Glomerular visceral epithelial cell (primary cell): Measurements from ENCODE around the gene FGD5.

Source experiments
- DNase-seq: peaks from one replicate; pipeline ENCODE4 v3.0.0-alpha.2; 2016; ENCODE audit errors: extremely low spot score

The FGD5 gene

DNA sequence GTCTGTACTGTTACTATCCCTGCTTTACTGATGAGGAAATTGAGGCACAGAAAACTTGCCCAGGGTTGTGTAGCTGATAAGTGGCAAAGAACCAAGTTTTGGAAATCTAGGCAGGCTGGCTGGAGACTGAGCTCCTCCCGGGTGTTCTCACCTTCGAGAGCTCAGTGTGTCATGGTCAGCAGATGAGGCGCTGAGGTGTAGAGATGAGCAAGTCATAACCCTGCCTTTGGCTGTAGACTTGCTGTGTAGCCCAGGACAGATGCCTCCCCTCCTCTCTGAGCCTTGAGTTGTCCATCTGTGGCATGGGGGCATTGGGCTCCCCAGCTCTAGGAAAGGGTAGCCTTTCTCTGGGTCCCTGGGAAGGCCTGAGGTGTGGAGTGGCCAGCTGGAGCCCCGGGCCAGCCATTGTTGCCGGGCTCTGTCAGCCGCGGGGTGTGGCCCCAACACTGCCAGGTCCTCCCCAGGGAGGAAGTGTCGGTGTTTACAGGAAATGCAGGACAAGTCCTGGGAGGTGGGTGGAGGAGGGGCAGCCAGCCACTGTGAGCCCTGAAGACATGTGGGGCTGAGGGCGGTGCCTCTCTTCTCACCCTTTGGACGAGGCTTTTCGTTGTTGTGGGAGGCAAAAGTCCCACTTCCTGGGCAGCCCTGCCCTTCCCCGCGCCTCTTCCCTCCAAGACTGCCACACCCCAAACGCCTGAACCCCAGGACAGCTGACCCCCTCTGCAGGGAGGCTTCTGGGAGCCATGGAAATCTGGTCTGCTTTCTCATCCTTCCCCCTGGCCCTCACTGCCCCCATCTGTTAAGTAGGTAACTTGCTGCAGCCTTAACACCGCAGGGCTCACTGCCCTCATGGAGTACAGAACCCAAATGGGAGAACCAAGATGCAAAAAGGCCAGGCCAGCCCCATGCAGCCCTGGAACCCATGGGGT, 29.1 kb downstream of the FGD5 start:
- peak; percentile 4 for DNase-seq

DNA sequence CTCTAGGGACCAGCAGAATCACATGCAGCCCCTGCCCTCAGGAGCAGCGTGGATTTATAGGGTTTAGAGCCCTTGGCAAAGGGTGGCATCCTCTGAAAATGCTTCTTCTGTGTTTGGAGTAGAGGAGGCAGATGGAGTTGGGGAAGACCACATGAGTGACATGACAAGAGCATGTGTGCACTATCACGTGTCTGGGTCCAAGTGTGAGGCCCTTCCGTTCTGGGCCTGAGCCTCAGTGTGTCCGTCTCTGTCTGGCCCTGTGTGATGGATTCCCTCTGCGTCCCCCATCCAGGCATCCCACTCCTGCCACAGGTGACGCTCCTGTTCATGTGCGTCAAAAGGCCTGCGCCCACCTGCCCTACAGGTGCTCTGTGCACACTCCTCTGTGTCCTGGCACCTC, 30.1 kb downstream of the FGD5 start:
- DNase-seq, result no peak

DNA sequence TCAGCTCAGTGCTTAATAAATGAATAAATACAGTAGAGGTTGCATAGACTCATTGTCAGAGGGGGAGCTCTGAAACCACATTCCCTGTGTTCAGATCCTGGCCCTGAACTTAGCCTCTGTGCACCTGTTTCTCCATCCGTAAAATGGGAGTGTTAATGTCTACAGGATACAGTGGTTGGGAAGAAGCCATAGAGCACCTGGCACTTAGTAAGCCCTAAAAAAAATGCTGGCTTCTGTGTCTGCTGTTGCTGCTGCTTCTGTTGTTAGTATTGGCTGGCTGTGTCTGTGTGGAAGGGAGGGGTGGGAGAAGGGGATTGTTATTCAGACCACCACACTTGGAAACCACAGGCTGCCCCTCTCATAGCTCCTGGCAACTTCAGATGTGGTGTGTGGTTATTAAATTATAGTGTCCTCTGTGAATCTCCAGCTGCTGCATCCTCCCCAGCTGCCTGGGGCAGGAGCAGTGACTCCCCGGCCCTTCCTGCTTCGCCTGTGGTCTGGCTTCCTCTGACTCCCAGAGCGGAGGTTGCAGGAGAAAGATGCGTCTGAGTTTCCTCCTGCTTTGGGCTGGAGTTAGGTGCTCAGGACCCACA, 31.0 kb downstream of the FGD5 start:
- no peak for DNase-seq

DNA sequence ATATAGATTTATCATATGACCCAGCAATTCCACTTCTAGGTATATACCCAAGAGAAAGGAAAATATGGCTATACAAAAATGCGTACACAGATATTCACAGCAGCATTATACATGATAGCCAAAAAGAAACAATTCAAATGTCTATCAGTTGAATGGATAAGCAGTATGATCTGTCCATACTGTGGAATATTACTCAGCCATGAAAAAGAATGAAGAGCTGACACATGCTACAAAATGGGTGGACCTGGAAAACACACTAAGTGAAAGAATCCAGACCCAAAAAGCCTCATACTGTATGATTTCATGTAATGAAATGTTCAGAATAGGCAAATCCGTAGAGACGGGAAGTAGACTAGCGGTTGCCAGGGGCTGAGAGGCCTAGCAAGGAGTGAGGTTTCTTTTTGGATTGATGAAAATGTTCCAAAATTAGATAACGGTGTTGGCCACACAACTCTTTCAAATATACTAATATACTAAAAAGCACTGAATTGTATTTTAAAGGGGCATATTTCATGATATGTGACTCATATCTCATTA, 33.4 kb downstream of the FGD5 start:
- DNase-seq, result no peak

DNA sequence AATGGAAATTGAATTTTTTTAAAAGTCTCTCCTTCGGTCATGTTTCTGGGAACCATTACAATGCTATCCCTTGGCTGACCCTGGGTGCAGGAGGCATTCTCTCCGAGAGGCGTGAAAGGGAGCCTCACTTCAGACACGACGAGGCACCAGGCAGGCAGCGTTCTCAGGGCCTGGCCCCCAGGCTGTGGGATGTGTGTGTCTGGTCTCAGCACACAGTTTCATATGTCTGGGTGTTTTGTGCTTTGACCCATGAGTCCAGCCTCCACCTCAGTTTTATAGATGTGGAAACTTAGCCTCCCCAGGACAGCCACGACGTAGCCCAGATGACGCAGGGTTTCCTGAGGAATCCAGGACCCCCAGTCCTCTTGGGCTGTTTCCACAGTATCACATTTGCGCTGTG, 34.0 kb downstream of the FGD5 start:
- no peak for DNase-seq

DNA sequence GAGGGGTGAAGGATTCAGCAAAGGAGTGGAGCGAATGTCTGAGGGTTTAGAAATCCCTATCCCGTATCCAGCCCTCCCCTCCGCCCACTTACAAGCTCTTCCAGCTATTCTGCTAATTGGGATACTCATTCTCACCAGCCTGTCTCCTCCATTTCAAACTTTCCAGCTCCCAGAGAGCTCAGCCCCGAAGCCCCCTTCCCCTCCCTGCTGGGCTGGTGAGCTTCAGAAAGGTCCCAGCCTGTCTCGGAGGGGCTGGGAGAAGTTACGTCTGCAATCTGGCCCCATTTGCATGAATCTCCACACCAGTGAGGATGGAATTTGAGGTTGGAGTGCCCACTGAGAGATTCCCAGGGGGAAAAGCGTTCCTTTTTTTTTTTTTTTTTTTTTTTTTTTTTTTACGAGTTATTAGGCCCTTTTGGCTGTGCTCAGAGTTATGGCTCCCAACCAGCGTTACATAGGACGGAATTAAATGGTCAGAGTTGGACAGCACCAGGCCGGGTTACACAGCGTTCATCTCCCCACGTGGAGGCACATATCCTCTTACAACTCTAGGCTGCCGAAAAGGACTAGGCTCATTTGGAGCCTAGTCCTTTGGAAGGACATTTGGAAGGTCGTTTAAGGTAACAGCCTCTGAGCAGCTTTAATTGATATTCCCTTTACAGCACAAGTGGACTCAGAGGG, 34.6 kb downstream of the FGD5 start:
- DNase-seq, result no peak

DNA sequence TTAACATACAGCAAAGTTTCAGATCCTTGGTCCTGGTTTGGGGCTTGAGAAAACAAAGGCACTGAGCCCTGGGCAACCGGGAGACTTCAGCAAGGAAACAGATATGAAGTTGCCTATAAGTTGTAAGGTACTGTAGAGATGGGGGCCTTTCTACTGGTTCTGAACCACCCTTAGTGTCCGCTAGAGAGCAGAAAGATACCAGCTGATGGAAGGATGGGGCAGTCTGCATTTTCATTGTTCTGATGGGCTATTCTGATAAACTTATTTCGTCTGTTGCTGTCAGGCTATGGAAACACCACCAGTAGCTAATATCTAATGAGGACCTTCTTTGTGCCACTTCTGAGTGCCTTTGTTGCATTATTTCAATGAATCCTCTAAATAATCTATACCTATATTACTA, 38.7 kb downstream of the FGD5 start:
- DNase-seq, result no peak

DNA sequence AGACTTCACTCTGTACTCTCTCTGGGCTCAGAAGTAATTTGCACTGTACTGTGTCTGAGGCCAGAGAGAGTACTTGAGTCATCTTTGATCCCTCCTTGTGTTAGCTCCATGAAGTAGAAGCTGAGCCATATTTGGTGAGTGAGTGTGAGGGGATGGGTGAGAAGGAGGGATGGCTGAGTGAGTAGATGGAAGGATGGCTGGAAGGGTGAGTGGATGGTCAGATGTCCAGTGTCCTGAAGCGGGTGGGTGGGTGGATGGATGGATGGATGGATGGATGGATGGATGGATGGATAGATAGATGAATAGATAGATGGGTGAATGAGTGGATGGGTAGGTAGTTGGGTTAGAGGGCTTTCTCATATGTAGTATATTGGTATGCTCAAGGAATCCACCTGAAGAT, 39.3 kb downstream of the FGD5 start:
- no peak for DNase-seq

DNA sequence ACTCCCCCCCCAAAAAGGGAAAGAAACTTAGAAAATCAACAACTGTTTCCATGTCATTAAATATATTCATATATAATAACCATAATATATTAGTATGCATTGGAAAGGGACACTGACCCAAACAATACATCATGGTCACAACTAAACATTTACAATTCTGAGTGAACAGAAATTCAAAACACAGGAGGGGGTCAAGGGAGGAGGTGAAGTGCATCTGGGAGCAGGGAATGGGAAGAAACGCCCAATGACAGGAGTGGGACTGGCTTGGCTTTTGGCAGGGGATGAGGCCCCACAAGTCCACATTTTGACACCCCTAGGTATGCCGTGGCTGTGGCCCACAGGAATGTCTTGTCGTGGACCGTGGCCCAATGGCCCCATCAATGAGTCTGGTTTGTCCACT, 41.1 kb downstream of the FGD5 start:
- DNase-seq, result no peak

DNA sequence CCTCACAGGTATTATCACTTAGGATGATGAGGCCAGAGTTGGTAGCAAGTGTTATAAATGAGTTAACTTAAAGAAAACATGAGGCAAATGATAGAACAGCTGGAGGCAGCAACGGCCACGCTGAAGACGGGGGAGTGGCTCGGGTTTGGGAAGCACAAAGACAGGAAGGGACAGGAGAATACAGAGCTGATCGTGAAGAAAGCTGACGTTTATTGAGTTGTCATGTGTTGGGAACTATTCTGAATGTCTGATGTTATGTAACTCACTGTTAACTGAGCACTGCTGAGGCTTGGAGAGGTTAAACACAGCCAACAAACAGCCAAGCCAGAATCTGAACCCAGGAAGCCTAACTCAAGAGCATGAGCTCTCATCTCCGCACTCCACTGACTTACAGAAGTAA, 42.3 kb downstream of the FGD5 start:
- no peak for DNase-seq

DNA sequence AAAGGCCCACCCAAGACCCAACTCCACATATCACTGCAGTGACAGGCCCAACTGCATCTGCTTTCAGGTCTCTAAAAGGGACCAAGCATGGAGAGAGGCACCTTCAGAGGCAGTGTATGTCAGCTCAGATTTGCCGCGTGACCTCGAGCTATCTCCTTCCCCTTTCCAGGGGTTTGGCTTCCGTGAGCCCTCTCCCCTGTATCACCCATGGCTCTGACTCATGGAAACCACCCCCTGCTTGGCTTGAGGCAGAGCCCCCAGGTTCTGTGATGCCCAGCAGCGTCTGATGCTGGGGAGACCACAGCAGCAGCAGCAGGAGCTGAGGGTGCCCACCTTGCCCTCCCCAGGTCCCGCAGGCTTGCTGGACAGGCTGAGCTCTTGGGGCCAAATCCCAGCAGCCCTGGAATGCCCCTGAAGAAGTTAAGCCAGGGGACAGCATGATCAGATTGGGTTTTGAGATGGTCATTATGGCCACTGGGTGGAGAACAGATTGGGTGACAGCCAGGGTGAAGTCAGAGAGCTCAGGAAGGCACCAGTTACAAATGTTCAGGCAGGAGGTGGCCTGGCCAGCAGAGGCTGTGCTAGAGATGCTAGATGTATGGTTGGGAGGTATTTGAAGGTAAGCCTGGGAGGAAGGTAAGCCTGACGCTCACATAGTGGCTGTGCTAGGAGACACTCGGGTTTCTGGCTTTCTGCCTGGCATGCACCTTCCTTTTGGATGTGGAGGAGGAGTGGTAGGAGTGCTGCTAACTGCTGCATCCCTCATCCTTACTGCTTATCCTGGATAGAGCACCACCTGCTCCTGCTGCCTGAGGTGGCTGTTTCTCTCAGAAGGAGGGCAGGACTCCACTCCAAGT, 42.9 kb downstream of the FGD5 start:
- no peak for DNase-seq

DNA sequence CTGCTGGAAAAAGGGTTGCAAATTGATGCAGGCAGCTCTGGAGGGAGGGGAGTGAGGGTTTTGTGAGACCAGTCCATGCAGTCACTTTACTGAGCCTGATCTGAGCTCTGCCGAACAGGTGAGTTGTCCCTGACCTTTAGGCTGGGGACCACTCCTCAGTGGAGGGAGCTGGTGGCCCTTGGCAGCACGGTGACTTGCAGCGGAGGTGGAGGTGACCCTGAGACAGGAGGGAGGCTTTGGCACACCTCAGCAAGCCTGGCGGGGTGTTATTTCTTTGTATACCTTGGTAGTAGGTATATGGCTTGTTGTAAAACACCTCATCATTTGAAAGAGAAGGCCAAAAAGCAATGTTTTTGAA, 43.5 kb downstream of the FGD5 start:
- no peak for DNase-seq

DNA sequence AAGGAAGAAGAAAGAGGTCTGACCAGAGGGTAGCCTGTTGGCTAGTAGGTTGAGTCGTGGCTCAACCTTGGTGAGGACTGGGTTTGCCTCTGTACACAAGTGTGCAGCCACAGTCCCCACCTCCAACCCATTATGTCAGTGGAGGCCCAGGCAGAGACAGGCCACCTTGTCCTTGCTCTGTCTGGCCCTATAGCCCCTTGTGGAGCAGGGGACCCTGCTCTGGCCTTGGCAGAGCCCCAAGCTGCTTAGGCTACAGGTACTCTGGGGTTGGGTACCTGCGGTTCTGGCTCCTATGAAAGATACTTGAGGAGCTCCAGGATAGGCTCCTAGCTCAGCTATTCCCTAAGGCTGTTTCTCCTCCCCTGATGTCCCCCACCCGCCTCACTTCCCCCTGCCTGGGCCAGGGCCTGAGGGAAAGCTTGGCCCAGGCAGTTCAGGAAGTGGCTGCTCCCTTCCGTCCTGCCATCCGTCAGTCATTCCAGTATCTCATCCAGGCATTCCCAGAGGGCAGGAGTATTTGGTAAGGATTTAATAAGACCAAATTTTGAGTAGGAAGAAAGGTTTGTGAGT, 44.0 kb downstream of the FGD5 start:
- no peak for DNase-seq

DNA sequence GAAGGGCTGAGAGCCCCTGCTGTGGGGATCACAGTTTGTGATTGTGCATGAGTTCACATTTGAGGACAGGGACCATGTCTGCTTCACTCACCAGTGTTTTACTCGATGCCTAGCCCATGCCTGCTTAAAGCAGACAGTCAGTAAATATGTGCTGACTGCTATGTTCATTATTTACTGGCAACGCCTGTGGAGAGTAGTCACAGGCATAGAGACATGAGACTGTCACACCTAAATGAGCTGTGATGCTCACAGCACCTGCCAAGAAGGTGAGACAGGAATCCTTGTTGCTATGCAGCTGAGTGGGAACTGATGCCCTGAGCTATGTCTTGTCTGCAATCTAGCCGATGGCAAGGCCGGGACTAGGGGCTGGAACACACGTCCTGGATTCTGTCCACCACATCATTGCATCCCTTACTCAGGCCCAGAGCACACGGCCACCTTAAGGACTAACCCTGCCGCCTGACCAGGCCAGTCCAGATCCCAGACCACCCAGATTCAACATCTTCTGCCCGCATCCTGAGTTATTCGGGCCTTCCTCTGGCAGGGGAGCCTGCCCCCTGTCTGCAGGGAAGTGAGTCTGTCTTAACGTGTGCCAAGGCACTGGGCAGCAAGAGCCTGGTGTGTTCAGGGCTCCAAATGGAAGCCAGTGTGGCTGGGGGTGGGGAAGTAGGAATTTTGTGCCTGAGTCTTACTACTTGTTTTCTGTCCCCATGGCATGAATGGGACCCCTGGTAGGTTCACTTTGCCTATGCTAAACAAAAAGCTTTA, 44.8 kb downstream of the FGD5 start:
- DNase-seq, result no peak

DNA sequence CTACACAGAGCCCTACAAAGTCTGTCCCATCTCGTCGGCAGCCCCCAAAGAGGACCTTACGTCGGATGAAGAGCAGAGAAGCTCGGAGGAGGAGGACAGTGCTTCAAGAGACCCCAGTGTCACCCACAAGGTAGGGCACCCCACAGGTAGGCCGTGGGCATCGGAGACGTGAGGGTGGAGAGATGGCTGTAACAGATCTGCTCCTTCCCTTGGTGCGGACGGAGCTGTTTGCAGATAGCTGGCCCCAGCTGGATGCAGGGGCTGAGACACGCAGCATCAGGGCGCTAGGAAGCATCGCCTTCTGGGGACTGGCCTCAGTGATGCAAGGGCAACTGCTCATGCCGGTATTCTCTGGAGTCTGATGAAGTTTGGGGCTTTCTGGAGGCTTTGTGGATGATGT, 45.4 kb downstream of the FGD5 start:
- DNase-seq, result no peak

DNA sequence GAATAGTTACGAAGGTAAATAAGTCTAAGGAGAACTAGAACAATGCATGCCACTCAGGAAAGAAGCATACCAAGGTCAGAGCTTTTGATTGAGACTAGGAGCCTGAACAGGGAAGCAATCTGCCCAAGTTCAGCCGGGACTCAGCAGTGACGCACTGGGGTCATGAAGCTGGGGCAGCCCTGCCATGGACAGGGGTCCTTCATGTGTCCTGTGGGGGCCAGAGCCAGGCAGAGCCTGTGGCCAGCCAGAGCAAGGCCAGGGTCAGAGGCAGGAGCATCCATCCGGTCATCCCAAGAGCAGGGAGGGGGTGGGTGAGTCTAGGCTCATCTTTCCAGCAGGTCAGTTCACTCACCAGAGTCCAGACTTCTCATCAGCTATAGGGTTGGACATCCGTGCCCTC, 47.9 kb downstream of the FGD5 start:
- no peak for DNase-seq

DNA sequence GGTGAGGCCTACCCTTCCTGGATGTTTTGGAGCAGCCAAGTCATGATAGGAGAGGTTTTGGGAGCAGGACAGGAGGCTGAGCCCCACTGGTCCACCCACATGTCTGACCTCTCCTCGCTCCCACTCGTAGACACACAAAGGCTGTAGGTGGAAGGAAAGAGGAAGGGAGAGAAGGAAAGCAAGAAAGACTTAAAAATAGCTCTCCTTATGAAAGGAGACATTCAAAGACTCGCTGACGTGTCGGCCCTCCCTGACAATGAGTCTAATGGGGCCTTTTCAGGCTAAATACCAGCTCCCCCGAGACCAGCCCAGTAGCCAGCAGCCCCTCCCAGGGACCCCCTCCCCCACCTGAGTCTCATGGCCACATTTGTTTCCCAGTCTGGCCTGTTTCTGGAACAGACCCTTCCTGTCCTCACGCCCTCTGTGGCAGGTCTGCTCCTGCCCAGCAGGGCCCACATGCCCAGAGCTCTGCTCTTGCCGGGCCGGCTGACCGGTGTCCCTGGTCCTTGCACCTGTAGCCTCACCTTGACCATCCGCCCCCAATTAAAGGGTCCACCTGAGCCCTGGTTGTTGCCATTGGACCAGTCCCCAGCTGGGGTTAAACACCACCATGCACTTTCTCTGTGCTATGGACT, 49.3 kb downstream of the FGD5 start:
- DNase-seq, result no peak

DNA sequence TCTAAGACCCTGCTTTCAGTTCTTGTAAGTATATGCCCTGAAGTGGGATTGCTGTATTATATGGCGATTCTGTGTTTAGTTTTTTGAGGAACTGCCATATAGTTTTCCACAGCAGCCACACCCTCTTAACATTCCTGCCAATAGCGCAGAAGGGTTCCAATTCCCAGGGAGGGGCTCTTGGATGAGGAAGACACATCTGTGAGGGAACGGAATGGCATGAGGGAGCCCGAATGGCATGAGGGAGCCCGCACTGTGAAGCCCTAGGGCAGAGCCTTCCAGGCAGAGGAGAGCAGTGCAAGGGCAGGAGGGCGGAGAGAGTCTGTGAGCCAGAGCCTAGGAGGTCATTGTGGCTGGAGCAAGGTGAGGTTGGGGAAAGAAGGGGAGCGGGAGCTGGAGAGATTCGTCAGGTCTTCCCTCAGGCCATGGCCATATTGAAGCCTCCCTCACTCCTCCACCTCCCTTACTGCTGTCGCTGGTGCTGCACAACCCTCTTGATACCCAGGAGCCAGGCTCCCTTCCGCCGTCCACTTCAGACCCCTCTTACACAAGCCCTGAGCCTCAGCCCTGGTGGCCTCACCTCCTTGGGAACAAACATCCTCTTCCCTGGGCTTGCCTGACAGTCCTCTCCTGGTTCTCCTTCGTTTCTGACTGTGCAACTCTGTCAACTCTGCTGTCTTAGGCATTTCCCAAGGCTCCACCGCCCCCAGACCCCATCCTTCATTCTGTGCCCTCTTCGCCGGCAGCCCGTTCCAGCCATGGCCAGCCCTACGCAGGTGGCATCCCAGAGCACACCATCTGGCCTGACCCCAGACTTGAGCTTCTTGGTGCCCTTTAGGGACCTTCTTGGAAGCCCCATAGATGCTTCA, 51.4 kb downstream of the FGD5 start:
- DNase-seq, result no peak

DNA sequence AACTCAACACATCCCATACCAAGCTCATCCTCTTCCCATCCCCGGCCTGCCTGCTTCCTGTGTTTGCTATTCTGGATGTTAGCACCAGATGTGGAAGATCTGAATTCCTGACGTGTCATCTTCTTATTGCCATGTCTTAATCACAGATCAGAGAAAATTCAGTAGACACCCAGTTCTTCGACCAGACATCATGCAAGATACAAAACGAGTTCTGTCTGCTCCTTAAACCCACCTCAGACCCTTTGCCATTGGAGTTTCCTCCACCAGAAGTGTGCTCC, 52.0 kb downstream of the FGD5 start:
- DNase-seq, result no peak
